Osteocyte (in vitro differentiated cells): ENCODE measurements around the gene REEP6. TPM values are rescaled to one million over a fixed set of nuclear protein-coding genes. Genes with fewer than 3 reads are reported as not detected.
A peak's percentile ranks its signal among the peaks of the same experiment; 100 is the strongest.

Experiments
- DNase-seq: peaks from one replicate; pipeline ENCODE4 v3.0.0; 2021; ENCODE audit warnings: mixed read lengths; ENCODE audit not compliant: unreplicated experiment; ENCODE audit errors: extremely low spot score
- H3K27ac Mint-ChIP-seq: one replicate; pipeline ENCODE4 v1.8.0; 2021; ENCODE audit warnings: mild to moderate bottlenecking, mixed read lengths; ENCODE audit not compliant: unreplicated experiment
- H3K27me3 Mint-ChIP-seq: one replicate; pipeline ENCODE4 v1.8.0; 2021; ENCODE audit warnings: mixed read lengths; ENCODE audit not compliant: unreplicated experiment
- H3K36me3 Mint-ChIP-seq: one replicate; pipeline ENCODE4 v1.8.0; 2021; ENCODE audit warnings: mixed read lengths; ENCODE audit not compliant: unreplicated experiment
- H3K4me1 Mint-ChIP-seq: one replicate; pipeline ENCODE4 v1.8.0; 2021; ENCODE audit warnings: mixed read lengths; ENCODE audit not compliant: unreplicated experiment
- H3K4me3 Mint-ChIP-seq: one replicate; pipeline ENCODE4 v1.8.0; 2021; ENCODE audit warnings: mild to moderate bottlenecking, moderate library complexity, mixed read lengths; ENCODE audit not compliant: unreplicated experiment
- H3K9me3 Mint-ChIP-seq: one replicate; pipeline ENCODE4 v1.8.0; 2021; ENCODE audit warnings: mixed read lengths; ENCODE audit not compliant: unreplicated experiment
- total RNA-seq: library from RNA; stranded (reverse); gene quantifications from 2 replicates; pipeline ENCODE4 v1.2.1, GENCODE V29; 2021
- TF ChIP-seq, protein P1 (sequence below): fragments of 200-600 bp; sonication (generic); IDR thresholded peaks from 2 replicates; pipeline ENCODE4 v1.5.0; 2021; ENCODE audit warnings: antibody characterized with exemption, mild to moderate bottlenecking, moderate library complexity

The REEP6 gene
- total RNA-seq, 1 donor from 2014 or later = 4.1 TPM

DNA sequence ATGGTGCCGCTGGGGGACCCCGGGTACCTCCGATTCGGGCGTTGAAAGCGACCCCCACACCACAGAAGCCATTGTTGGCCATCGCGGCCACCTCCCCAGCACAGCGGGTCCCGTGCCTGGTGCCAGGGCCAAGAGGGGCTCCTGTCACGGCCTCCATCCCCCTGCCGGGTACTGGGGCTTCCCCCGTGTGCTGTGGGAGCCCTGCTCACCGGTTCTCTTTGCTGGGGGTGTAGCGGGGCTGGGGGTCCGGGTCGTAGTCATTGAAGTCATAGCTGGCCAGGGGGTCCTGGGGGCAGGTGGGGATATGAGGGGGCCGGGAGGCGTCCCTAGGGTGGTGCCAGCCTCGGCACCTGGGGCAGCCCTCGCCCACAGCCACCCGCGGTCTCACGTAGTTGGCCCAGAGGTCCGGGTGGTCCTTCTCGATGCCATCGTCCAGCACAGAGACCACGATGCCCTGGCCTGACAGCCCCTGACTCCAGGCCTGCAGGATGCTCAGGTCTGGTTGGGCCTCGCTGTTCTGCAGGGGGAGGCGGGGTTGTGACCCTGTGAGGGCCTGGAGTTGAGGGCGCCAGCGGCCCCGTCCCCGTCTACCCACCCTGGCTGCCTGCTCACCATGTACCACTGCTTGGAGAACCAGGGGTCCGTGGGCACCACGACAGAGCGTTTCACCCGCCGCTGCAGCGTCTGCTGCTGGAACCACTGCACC is 3.3 kb upstream of the REEP6 start:
- TF ChIP-seq, protein P1, sequence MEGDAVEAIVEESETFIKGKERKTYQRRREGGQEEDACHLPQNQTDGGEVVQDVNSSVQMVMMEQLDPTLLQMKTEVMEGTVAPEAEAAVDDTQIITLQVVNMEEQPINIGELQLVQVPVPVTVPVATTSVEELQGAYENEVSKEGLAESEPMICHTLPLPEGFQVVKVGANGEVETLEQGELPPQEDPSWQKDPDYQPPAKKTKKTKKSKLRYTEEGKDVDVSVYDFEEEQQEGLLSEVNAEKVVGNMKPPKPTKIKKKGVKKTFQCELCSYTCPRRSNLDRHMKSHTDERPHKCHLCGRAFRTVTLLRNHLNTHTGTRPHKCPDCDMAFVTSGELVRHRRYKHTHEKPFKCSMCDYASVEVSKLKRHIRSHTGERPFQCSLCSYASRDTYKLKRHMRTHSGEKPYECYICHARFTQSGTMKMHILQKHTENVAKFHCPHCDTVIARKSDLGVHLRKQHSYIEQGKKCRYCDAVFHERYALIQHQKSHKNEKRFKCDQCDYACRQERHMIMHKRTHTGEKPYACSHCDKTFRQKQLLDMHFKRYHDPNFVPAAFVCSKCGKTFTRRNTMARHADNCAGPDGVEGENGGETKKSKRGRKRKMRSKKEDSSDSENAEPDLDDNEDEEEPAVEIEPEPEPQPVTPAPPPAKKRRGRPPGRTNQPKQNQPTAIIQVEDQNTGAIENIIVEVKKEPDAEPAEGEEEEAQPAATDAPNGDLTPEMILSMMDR = no peak
- Mint-ChIP-seq H3K4me3 (no peak overlapping the region), H3K36me3 (no peaks in the 10 kb centered on the region), H3K27me3 (peaks cover 6% of the 10 kb centered on the region), H3K4me1 (peaks cover 10% of the 10 kb centered on the region), H3K27ac (no peak overlapping the region), H3K9me3 (no peaks in the 10 kb centered on the region)
- DNase-seq = peak; percentile 83

DNA sequence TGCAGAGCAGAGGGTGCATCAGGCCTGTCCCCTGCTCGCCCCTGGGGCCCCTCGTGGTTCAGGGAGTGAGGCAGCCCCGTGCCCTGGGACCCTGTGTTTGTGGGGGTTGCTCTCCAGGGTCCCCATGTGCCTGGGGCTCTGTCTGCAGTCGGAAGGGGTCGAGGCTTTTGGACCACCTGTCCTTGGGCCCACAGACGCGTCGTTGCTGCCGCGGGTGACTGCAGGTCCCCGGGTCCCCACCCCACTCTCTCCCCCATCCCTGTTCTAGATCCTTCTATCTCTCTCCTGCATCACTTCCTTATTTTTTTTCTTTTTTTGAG is 2.7 kb upstream of the REEP6 start:
- TF ChIP-seq, protein P1 = no peak
- Mint-ChIP-seq H3K27me3 (peaks cover 9% of the 10 kb centered on the region), H3K27ac (no peak overlapping the region), H3K9me3 (no peaks in the 10 kb centered on the region), H3K4me3 (no peak overlapping the region), H3K4me1 (peaks cover 10% of the 10 kb centered on the region), H3K36me3 (no peaks in the 10 kb centered on the region)
- DNase-seq = no peak

DNA sequence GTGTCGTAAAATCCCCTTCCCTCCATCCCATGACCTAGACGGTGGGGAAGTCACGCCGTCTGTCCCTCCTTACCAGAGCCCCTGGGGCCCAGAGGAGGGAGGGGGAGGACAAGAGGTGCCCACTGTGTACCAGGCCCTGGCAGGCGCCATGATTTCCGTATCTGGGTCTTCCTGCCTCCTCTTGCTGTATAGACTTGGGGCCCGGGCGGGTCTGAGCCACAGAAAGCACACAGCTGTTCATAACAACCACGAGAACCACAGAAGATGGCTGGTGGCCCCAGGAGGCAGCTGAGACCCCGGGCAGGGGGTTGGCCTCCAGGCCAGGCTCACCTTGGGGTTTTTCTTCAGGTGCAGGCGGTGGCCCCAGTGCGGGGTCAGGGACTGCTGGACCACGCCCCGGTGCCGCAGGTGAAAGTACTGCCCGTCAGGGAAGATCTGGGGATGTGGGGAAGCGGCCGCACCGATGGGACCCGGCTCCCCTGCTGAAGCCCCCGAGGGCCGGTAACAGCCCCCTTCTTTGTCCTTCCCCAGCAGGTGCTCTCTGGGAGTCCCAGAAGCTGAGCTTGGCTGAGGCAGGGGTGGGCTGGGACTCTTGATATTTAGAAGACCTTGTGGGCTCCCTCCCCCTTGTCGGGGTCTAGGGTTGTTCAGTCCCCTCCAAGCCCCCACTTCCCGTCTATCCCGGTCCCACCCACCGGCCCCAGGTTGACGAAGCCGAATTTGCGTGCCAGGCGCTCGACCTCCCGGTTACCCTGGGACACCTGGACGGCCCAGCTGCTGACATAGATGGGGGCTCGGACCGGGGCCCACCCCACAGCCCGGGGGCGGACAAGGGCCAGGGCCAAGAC is 1.3 kb upstream of the REEP6 start:
- no peak for DNase-seq
- Mint-ChIP-seq H3K27me3 (peaks cover 9% of the 10 kb centered on the region), H3K4me3 (peak overlapping the region; percentile 60), H3K36me3 (no peaks in the 10 kb centered on the region), H3K9me3 (no peaks in the 10 kb centered on the region), H3K27ac (no peak overlapping the region), H3K4me1 (peaks cover 10% of the 10 kb centered on the region)
- TF ChIP-seq, protein P1 = no peak

DNA sequence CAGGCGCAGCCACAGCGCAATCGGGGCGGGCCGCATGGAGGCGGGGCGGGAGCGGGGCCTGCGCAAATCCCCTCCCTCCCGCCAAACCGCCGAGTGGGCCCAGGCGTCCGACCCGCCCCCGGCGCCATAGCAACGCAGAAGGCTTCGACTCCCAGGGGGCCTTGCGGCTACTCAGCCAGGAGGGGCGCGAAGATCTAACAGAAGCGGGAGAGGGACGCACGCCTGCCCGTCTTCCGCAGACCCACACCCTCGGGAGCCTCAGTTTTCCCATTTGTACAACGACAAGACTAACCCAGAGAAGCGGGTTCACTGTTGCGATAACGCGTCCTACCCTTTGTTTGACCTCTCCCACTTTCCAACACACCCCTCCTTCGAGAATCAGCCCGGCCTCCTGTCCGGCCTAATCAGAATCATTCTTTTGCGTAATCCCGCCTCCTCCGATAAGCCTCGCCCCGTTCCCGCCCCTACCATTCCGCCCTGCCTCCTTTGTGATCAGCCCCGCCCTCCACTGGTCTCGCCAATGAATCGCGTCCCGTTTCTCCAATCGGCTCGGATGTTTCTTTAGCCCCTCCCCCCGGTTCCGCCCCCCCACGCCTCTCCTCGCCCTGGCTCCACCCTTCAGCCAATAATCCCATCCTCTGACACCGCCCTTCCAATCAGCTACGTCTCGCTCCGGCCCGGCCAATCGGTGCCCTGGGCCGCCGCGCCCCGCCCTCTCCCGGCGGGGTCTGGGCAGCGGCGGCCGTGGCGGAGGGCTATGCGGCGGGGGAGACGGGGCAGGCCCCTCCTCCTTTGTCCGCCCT is 469 bp upstream of the REEP6 start, which contains the start of gene PCSK4:
PCSK4 (minus strand) TSS at position 40 of the 803 bp plus-strand sequence; CDS start at position 36, 4 bp downstream.
- TF ChIP-seq, protein P1 = no peak
- Mint-ChIP-seq H3K36me3 (no peaks in the 10 kb centered on the region), H3K27ac (peak within 1 kb of the TSS; percentile 93), H3K4me1 (peaks cover 10% of the 10 kb centered on the region), H3K4me3 (peak within 1 kb of the TSS; percentile 87), H3K27me3 (peaks cover 9% of the 10 kb centered on the region), H3K9me3 (no peaks in the 10 kb centered on the region)
- DNase-seq = peak; percentile 99
